Vagina (tissue), 2 donors: ENCODE measurements around the gene LINGO4.

Experiments
- CTCF ChIP-seq, 3 experiments: fragments of 450-650 bp in 2 of 3; fragments of 200-600 bp in 1 of 3; sonication (generic) in 1 of 3; IDR thresholded peaks; one replicate each; pipeline ENCODE4 v1.5.1; 2017 to 2019; ENCODE audit warnings: antibody characterized with exemption in 3 of 3, mild to moderate bottlenecking in 2 of 3, moderate library complexity in 2 of 3
- POLR2A ChIP-seq, 2 donors: fragments of 450-650 bp; IDR thresholded peaks; one replicate each; pipeline ENCODE4 v1.6.1; 2017; ENCODE audit warnings: antibody characterized with exemption in 2 of 2, mild to moderate bottlenecking in 2 of 2, moderate library complexity in 2 of 2
- POLR2AphosphoS5 ChIP-seq, 2 donors: sonication (generic); formaldehyde crosslinking; IDR thresholded peaks; one replicate each; pipeline ENCODE4 v1.9.0; 2017; ENCODE audit warnings: antibody characterized with exemption in 2 of 2, mild to moderate bottlenecking in 2 of 2, low read depth in 1 of 2; ENCODE audit not compliant: insufficient read depth in 1 of 2

GRCh38 chr1:151787689-151788088 lies 17.5 kb downstream of the LINGO4 start:
- TF ChIP-seq POLR2A (IDR thresholded peaks at IDR 0.05), result no peak
- TF ChIP-seq CTCF (IDR thresholded peaks at IDR 0.05), result no peak
- no peak for TF ChIP-seq POLR2AphosphoS5 (IDR thresholded peaks at IDR 0.05; ENCODE audit: insufficient read depth in 1 of 2, low read depth in 1 of 2)
